Measurements from ENCODE around the gene MTX1.

Gene MTX1

DNA sequence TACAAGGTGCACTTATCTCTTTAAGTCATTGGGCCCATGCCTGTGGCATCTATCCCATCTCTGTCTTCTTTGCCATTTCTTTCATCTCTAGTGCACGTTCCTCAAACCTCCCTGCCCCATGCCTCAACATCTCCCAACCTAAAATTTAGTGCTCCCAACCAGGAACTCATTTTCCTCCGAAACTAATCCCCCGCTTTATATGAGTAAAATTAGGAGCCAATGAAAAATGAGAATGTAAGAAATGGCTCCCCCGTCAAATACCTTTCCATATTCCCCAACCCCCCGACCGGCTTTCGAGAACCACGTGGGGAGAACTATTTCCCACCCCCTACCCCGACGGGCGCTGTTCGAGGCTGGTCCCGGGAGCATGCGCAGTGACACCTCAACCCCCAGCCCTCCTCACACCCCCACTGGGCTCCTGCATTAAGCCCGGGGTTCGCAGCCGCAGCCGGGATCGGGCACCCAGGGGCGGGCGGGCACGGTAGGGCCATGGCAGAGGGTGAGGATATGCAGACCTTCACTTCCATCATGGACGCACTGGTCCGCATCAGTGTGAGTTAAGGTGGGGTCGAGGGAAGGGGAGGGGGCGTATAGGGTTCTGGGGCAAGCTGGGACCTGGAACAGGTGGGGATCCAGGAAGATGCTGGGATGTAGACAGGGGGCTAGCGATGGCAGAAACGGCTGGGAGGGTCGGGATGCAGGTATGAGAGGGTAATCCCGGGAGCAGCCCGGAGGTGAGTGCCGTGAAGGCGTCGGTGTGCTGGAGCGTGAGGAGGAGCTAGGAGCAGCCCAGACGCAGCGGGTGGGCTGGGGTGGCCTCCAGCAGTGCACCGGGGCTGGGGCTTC is 34.8 kb upstream of the MTX1 start, which contains the start of gene TRIM46:
TSS of gene TRIM46 (plus strand) at position 372 of the 846 bp plus-strand sequence. CDS start at position 490, 118 bp downstream.
- ATAC-seq: peak; percentile 43
- no peak for TF ChIP-seq ISL1 (CRISPR knock-in tag; IDR thresholded peaks at IDR 0.05)
- no peak for TF ChIP-seq TCF4 (CRISPR knock-in tag; IDR thresholded peaks at IDR 0.05; ENCODE audit: borderline replicate concordance)
- no peak for TF ChIP-seq ZNF565 (CRISPR knock-in tag; conservative IDR thresholded peaks at IDR 0.05; ENCODE audit: low read depth)

DNA sequence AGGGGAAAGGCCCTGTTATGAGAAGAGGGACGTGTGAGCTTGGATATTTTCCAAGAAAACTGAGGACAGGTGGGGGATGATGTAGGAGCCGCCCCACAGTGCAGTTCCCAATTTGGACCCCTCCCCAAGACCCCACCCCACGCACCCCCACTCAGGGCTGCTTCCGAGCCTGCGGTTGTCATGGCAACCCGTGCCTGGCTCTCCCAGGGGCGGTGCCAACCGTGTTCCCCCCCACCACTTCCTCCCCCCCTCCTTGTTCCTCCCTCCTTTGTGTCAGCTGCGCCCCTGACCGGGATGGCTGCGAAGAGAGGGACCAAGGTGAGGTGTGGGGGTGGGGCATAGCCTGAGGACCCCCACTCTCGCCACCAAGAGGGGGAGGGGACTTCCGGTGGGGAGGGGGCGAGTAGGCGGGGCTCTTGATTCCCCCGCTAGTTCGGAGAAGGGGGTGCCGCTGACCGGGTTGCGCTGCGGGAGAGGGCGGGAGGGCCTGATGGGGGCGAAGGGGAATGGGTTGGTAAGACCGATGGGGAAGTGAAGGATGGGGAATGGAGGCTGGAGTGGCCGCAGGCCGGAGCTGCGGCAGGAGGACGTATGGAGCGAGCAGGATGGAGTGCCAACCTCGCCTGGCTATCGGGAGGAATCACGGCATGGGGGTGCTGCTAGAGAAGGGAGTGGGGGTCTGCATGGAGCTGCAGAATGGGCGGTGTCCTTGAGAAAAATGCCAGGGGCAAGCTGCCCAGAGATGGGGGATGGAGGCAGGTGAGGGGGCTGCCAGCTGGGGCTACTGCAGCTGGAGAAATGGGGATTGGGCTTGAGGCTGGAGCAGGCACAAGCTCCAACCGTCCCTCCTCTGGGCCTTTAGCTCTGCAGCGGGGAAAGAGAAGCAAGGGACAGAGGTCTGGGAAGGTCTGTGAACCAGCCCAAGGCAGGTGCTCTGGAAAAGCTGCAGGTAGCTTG is 33.9 kb upstream of the MTX1 start:
- TF ChIP-seq OSR1 (CRISPR knock-in tag; IDR thresholded peaks at IDR 0.05): no peak
- TF ChIP-seq ZFP3 (CRISPR knock-in tag; IDR thresholded peaks at IDR 0.05): no peak
- no peak for TF ChIP-seq ESRRG (CRISPR knock-in tag; IDR thresholded peaks at IDR 0.05)
- TF ChIP-seq SNAI2 (CRISPR knock-in tag; IDR thresholded peaks at IDR 0.05): no peak
- TF ChIP-seq, protein P1, sequence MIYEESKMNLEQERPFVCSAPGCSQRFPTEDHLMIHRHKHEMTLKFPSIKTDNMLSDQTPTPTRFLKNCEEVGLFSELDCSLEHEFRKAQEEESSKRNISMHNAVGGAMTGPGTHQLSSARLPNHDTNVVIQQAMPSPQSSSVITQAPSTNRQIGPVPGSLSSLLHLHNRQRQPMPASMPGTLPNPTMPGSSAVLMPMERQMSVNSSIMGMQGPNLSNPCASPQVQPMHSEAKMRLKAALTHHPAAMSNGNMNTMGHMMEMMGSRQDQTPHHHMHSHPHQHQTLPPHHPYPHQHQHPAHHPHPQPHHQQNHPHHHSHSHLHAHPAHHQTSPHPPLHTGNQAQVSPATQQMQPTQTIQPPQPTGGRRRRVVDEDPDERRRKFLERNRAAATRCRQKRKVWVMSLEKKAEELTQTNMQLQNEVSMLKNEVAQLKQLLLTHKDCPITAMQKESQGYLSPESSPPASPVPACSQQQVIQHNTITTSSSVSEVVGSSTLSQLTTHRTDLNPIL (CRISPR knock-in tag; IDR thresholded peaks at IDR 0.05; ENCODE audit: low read depth): no peak
- no peak for TF ChIP-seq RARB (CRISPR knock-in tag; IDR thresholded peaks at IDR 0.05)
- TF ChIP-seq ZFP30 (CRISPR knock-in tag; IDR thresholded peaks at IDR 0.05): no peak
- TF ChIP-seq, protein P2, sequence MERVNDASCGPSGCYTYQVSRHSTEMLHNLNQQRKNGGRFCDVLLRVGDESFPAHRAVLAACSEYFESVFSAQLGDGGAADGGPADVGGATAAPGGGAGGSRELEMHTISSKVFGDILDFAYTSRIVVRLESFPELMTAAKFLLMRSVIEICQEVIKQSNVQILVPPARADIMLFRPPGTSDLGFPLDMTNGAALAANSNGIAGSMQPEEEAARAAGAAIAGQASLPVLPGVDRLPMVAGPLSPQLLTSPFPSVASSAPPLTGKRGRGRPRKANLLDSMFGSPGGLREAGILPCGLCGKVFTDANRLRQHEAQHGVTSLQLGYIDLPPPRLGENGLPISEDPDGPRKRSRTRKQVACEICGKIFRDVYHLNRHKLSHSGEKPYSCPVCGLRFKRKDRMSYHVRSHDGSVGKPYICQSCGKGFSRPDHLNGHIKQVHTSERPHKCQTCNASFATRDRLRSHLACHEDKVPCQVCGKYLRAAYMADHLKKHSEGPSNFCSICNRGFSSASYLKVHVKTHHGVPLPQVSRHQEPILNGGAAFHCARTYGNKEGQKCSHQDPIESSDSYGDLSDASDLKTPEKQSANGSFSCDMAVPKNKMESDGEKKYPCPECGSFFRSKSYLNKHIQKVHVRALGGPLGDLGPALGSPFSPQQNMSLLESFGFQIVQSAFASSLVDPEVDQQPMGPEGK (CRISPR knock-in tag; IDR thresholded peaks at IDR 0.05; ENCODE audit: borderline replicate concordance): no peak
- TF ChIP-seq, protein P3, sequence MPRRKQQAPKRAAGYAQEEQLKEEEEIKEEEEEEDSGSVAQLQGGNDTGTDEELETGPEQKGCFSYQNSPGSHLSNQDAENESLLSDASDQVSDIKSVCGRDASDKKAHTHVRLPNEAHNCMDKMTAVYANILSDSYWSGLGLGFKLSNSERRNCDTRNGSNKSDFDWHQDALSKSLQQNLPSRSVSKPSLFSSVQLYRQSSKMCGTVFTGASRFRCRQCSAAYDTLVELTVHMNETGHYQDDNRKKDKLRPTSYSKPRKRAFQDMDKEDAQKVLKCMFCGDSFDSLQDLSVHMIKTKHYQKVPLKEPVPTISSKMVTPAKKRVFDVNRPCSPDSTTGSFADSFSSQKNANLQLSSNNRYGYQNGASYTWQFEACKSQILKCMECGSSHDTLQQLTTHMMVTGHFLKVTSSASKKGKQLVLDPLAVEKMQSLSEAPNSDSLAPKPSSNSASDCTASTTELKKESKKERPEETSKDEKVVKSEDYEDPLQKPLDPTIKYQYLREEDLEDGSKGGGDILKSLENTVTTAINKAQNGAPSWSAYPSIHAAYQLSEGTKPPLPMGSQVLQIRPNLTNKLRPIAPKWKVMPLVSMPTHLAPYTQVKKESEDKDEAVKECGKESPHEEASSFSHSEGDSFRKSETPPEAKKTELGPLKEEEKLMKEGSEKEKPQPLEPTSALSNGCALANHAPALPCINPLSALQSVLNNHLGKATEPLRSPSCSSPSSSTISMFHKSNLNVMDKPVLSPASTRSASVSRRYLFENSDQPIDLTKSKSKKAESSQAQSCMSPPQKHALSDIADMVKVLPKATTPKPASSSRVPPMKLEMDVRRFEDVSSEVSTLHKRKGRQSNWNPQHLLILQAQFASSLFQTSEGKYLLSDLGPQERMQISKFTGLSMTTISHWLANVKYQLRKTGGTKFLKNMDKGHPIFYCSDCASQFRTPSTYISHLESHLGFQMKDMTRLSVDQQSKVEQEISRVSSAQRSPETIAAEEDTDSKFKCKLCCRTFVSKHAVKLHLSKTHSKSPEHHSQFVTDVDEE (CRISPR knock-in tag; IDR thresholded peaks at IDR 0.05): no peak
- TF ChIP-seq GLIS3 (CRISPR knock-in tag; IDR thresholded peaks at IDR 0.05): no peak
- ATAC-seq: peak; percentile 3

DNA sequence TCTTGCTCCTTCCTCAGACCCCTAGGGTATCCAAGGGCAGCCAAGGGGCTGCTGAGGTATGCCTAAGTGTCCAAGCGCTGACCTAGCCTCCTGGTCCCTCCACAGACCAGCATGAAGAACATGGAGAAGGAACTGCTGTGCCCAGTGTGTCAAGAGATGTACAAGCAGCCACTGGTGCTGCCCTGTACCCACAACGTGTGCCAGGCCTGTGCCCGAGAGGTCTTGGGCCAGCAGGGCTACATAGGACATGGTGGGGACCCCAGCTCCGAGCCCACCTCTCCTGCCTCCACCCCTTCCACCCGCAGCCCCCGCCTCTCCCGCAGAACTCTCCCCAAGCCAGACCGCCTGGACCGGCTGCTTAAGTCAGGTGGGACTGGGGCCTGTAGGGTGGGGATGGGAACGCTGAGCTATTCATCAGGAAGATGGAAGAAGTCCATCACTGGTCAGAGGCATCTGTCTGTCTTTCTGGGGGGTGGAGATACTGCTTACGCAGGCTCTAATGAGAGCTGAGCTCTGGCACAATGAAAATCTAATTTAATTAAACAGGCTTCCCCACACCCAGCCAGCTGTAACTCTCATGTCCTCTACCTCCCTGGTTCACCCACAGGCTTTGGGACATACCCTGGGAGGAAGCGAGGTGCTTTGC is 33.1 kb upstream of the MTX1 start:
- ATAC-seq: no peak
- TF ChIP-seq BACH2 (CRISPR knock-in tag; IDR thresholded peaks at IDR 0.05; ENCODE audit: borderline replicate concordance): no peak
- no peak for TF ChIP-seq OSR1 (CRISPR knock-in tag; IDR thresholded peaks at IDR 0.05)
- no peak for TF ChIP-seq ARNTL (CRISPR knock-in tag; IDR thresholded peaks at IDR 0.05; ENCODE audit: borderline replicate concordance, low read depth)
- no peak for TF ChIP-seq SNAI2 (CRISPR knock-in tag; IDR thresholded peaks at IDR 0.05)
- TF ChIP-seq ZNF565 (CRISPR knock-in tag; conservative IDR thresholded peaks at IDR 0.05; ENCODE audit: low read depth): no peak

DNA sequence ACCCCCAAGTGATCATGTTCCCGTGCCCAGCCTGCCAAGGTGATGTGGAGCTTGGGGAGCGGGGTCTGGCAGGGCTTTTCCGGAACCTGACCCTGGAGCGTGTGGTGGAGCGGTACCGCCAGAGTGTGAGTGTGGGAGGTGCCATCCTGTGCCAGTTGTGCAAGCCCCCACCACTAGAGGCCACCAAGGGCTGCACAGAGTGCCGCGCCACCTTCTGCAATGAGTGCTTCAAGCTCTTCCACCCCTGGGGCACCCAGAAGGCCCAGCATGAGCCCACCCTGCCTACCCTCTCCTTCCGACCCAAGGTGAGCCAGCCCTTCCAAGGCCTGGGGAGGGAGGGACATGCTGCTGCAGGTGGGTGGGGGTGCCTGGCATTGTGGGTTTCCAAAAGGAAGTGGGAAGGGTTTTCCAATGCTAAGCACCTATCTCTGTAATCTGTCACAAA is 32.5 kb upstream of the MTX1 start:
- ATAC-seq: no peak
- TF ChIP-seq, protein P2 (CRISPR knock-in tag; IDR thresholded peaks at IDR 0.05; ENCODE audit: borderline replicate concordance): no peak
- TF ChIP-seq, protein P4, sequence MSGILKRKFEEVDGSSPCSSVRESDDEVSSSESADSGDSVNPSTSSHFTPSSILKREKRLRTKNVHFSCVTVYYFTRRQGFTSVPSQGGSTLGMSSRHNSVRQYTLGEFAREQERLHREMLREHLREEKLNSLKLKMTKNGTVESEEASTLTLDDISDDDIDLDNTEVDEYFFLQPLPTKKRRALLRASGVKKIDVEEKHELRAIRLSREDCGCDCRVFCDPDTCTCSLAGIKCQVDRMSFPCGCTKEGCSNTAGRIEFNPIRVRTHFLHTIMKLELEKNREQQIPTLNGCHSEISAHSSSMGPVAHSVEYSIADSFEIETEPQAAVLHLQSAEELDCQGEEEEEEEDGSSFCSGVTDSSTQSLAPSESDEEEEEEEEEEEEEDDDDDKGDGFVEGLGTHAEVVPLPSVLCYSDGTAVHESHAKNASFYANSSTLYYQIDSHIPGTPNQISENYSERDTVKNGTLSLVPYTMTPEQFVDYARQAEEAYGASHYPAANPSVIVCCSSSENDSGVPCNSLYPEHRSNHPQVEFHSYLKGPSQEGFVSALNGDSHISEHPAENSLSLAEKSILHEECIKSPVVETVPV (CRISPR knock-in tag; IDR thresholded peaks at IDR 0.05): no peak
- TF ChIP-seq CSDC2 (CRISPR knock-in tag; IDR thresholded peaks at IDR 0.05): no peak
- TF ChIP-seq TOX (CRISPR knock-in tag; IDR thresholded peaks at IDR 0.05; ENCODE audit: borderline replicate concordance): no peak
- no peak for TF ChIP-seq SNAI2 (CRISPR knock-in tag; IDR thresholded peaks at IDR 0.05)
- no peak for TF ChIP-seq OSR1 (CRISPR knock-in tag; IDR thresholded peaks at IDR 0.05)
- no peak for TF ChIP-seq RARB (CRISPR knock-in tag; IDR thresholded peaks at IDR 0.05)
- no peak for TF ChIP-seq ESRRG (CRISPR knock-in tag; IDR thresholded peaks at IDR 0.05)
